GM23338 (cell line): ENCODE results near the gene NXF2. TPM values are rescaled to one million over a fixed set of nuclear protein-coding genes. Genes with fewer than 3 reads are reported as not detected.
"Not testable (repeated sequence)": the region's sequence is repeated elsewhere in the genome, so short reads cannot be mapped to it uniquely, and the experiment has no call there.

Source experiments
- ATAC-seq: fragments of 200-7000 bp; cut with Tn5 transposase; 3 replicates; pipeline ENCODE4 v1.9.1; 2020
- DNase-seq: peaks from one replicate; pipeline ENCODE4 v3.0.0-alpha.2; 2015; ENCODE audit warnings: low spot score
- H2AFZ ChIP-seq: fragments of 200-600 bp; sonication (generic); 2 replicates; pipeline ENCODE4 v1.8.0; 2016; ENCODE audit warnings: antibody characterized with exemption, mild to moderate bottlenecking, moderate library complexity
- H3F3A ChIP-seq: fragments of 200-600 bp; sonication (generic); replicated peaks from 2 replicates; pipeline ENCODE4 v1.8.0; 2017; ENCODE audit warnings: antibody characterized with exemption, mixed run types, low read depth
- H3K27ac ChIP-seq: fragments of 200-600 bp; sonication (generic); 2 replicates; pipeline ENCODE4 v1.6.1; 2016; ENCODE audit warnings: low read depth
- H3K27me3 ChIP-seq: fragments of 200-600 bp; sonication (generic); 2 replicates; pipeline ENCODE4 v1.8.0; 2016; ENCODE audit warnings: mild to moderate bottlenecking, mixed run types, moderate library complexity; ENCODE audit not compliant: insufficient read depth
- H3K36me3 ChIP-seq: fragments of 200-600 bp; sonication (generic); 2 replicates; pipeline ENCODE4 v1.8.0; 2016; ENCODE audit warnings: mild to moderate bottlenecking; ENCODE audit not compliant: insufficient read depth
- H3K4me1 ChIP-seq: fragments of 200-600 bp; sonication (generic); 2 replicates; pipeline ENCODE4 v1.8.0; 2016; ENCODE audit warnings: mild to moderate bottlenecking, moderate library complexity; ENCODE audit not compliant: insufficient read depth
- H3K4me2 ChIP-seq: fragments of 200-600 bp; sonication (generic); 2 replicates; pipeline ENCODE4 v1.7.1; 2017; ENCODE audit warnings: mixed run types
- H3K4me3 ChIP-seq: fragments of 200-600 bp; sonication (generic); 2 replicates; pipeline ENCODE4 v1.6.1; 2016; ENCODE audit warnings: mixed run types
- H3K79me2 ChIP-seq: fragments of 200-600 bp; sonication (generic); replicated peaks from 2 replicates; pipeline ENCODE4 v1.8.0; 2017; ENCODE audit warnings: mild to moderate bottlenecking; ENCODE audit not compliant: insufficient read depth
- H3K9me2 ChIP-seq: fragments of 200-600 bp; sonication (generic); 2 replicates; pipeline ENCODE4 v1.8.0; 2017; ENCODE audit not compliant: insufficient read depth
- H4K20me1 ChIP-seq: fragments of 200-600 bp; sonication (generic); replicated peaks from 2 replicates; pipeline ENCODE4 v1.8.0; 2017; ENCODE audit warnings: mild to moderate bottlenecking; ENCODE audit not compliant: insufficient read depth
- H3K27ac Mint-ChIP-seq: 2 replicates; pipeline ENCODE4 v1.8.0; 2020; ENCODE audit warnings: inconsistent platforms, mild to moderate bottlenecking, moderate library complexity, mixed read lengths
- H3K27me3 Mint-ChIP-seq: 3 replicates; pipeline ENCODE4 v1.8.0; 2022; ENCODE audit warnings: low read depth, mild to moderate bottlenecking, moderate library complexity, mixed read lengths, inconsistent platforms; ENCODE audit not compliant: insufficient read depth, poor library complexity
- H3K36me3 Mint-ChIP-seq: 3 replicates; pipeline ENCODE4 v1.8.0; 2021; ENCODE audit warnings: low read depth, mild to moderate bottlenecking, inconsistent platforms, moderate library complexity, mixed read lengths
- H3K4me1 Mint-ChIP-seq: 3 replicates; pipeline ENCODE4 v1.8.0; 2020; ENCODE audit warnings: mild to moderate bottlenecking, inconsistent platforms, mixed read lengths
- H3K4me3 Mint-ChIP-seq: 3 replicates; pipeline ENCODE4 v1.8.0; 2021; ENCODE audit warnings: moderate library complexity, mild to moderate bottlenecking, inconsistent platforms, mixed read lengths
- H3K9me3 Mint-ChIP-seq: 3 replicates; pipeline ENCODE4 v1.8.0; 2020; ENCODE audit warnings: moderate library complexity, mild to moderate bottlenecking, inconsistent platforms, mixed read lengths
- CREB1 ChIP-seq: fragments of 250-450 bp; sonication (Bioruptor Pico); IDR thresholded peaks from 2 replicates; pipeline ENCODE4 v1.5.0; 2020; ENCODE audit warnings: low read depth, mild to moderate bottlenecking, moderate library complexity
- CTCF ChIP-seq, 2 experiments: fragments of 200-600 bp in 1 of 2; sonication (generic) in 1 of 2; conservative IDR thresholded peaks; 2 replicates each; pipeline versions ENCODE4 v1.5.1 to v1.6.1; 2016 to 2017; ENCODE audit warnings: antibody characterized with exemption in 2 of 2, low read depth in 2 of 2, mild to moderate bottlenecking in 2 of 2, moderate library complexity in 1 of 2
- EZH2 ChIP-seq: fragments of 200-600 bp; sonication (generic); IDR thresholded peaks from one replicate; pipeline ENCODE4 v1.8.0; 2017; ENCODE audit warnings: antibody characterized with exemption, mild to moderate bottlenecking, low read depth; ENCODE audit not compliant: unreplicated experiment
- EZH2phosphoT487 ChIP-seq: fragments of 200-600 bp; sonication (generic); IDR thresholded peaks from one replicate; pipeline ENCODE4 v1.8.1; 2018; ENCODE audit warnings: antibody characterized with exemption; ENCODE audit not compliant: unreplicated experiment
- JUNB ChIP-seq: IDR thresholded peaks from one replicate; pipeline ENCODE4 v1.6.1; 2016; ENCODE audit warnings: antibody characterized with exemption; ENCODE audit not compliant: unreplicated experiment
- NANOG ChIP-seq: IDR thresholded peaks from 2 replicates; pipeline ENCODE4 v1.6.1; 2016; ENCODE audit warnings: antibody characterized with exemption, borderline replicate concordance
- REST ChIP-seq: IDR thresholded peaks from one replicate; pipeline ENCODE4 v1.6.1; 2018; ENCODE audit warnings: antibody characterized with exemption; ENCODE audit not compliant: unreplicated experiment
- STAT1 ChIP-seq: IDR thresholded peaks from one replicate; pipeline ENCODE4 v1.6.1; 2016; ENCODE audit warnings: antibody characterized with exemption; ENCODE audit not compliant: unreplicated experiment
- ZNF114 ChIP-seq: fragments of 250-450 bp; sonication (Bioruptor Pico); IDR thresholded peaks from 2 replicates; pipeline ENCODE4 v1.5.0; 2020; ENCODE audit warnings: mild to moderate bottlenecking, moderate library complexity
- ZNF331 ChIP-seq: fragments of 250-450 bp; sonication (Bioruptor Pico); IDR thresholded peaks from 2 replicates; pipeline ENCODE4 v1.5.0; 2020; ENCODE audit warnings: low read depth, mild to moderate bottlenecking, moderate library complexity
- ZNF462 ChIP-seq: fragments of 250-450 bp; sonication (Bioruptor Pico); IDR thresholded peaks from 2 replicates; pipeline ENCODE4 v1.5.0; 2020; ENCODE audit warnings: mild to moderate bottlenecking, moderate library complexity
- polyA plus RNA-seq: library from polyadenylated mRNA; unstranded; fragments of >200 nt; fragmentation: Nextera tagmentation; extraction: Ambion mirVana; gene quantifications from 2 replicates; pipeline ENCODE4 v1.2.1, GENCODE V29; 2016
- total RNA-seq: library from RNA; depleted of rRNA; stranded (reverse); fragments of >200 nt; shearing (Covaris generic); gene quantifications from 2 replicates; pipeline ENCODE4 v1.2.3, GENCODE V29; 2014

The NXF2 gene
- total and polyA plus RNA-seq, 2 experiments from 2014 or later, result 0.14 TPM; not detected in 1

GRCh38 chrX:102272231-102272630, 25.3 kb downstream of the NXF2 start:
- H3K4me3 ChIP-seq, H3K27me3 Mint-ChIP-seq, H3K4me2 ChIP-seq, H3K36me3 ChIP-seq, H2AFZ ChIP-seq, H3K4me1 ChIP-seq, H3K4me3 Mint-ChIP-seq, H4K20me1 ChIP-seq, H3K9me3 Mint-ChIP-seq, DNase-seq, H3F3A ChIP-seq, H3K27me3 ChIP-seq, H3K9me2 ChIP-seq, H3K27ac Mint-ChIP-seq, H3K79me2 ChIP-seq, H3K27ac ChIP-seq, H3K4me1 Mint-ChIP-seq, H3K36me3 Mint-ChIP-seq: not testable (repeated sequence)
- ATAC-seq, result peak; percentile 96

- no peaks in the 10 kb centered on the region for H3K4me1 ChIP-seq
- no peak overlapping the region for H2AFZ ChIP-seq
- DNase-seq (no peak), ATAC-seq (no peak)
- no peak overlapping the region for H3K27ac Mint-ChIP-seq
- no peaks in the 10 kb centered on the region for H3K27me3 Mint-ChIP-seq
- no peak overlapping the region for H3K4me2 ChIP-seq
- no peaks in the 10 kb centered on the region for H3K36me3 ChIP-seq
- H4K20me1 ChIP-seq, result no peaks in the 10 kb centered on the region
- H3K4me3 ChIP-seq, result no peak overlapping the region
- no peak overlapping the region for H3K27ac ChIP-seq
- H3K9me2 ChIP-seq, result no peaks in the 10 kb centered on the region
- H3K27me3 ChIP-seq, result no peaks in the 10 kb centered on the region
- no peak overlapping the region for H3K4me3 Mint-ChIP-seq
- no peaks in the 10 kb centered on the region for H3F3A ChIP-seq
- H3K4me1 Mint-ChIP-seq, result no peaks in the 10 kb centered on the region
- no peaks in the 10 kb centered on the region for H3K9me3 Mint-ChIP-seq
- H3K79me2 ChIP-seq, result no peaks in the 10 kb centered on the region
- H3K36me3 Mint-ChIP-seq, result no peaks in the 10 kb centered on the region
- TF ChIP-seq STAT1 (no peak), JUNB (no peak), NANOG (no peak), CTCF (conservative IDR thresholded peaks at IDR 0.05; ENCODE audit: low read depth in 2 of 2) (no peak), REST (no peak), ZNF331 (CRISPR knock-in tag) (no peak), ZNF462 (CRISPR knock-in tag) (no peak), EZH2phosphoT487 (no peak), EZH2 (no peak), ZNF114 (CRISPR knock-in tag) (no peak), CREB1 (CRISPR knock-in tag) (no peak)
These were observed 91.2 kb downstream of the NXF2 start for GRCh38 chrX:102338162-102338561.
